MCF 10A (cell line): ENCODE results near the gene SYAP1. TPM values are rescaled to one million over a fixed set of nuclear protein-coding genes. Genes with fewer than 3 reads are reported as not detected.

Experiments
- BruUV-seq: library from RNA; stranded (reverse); fragments of 400-500 nt; replicated peaks from 2 replicates; lab custom pipeline; 2021; lab: Mats Ljungman, UMichigan
- CTCF ChIA-PET: fragments of 300-600 bp; sonication (Branson Sonifier 250); formaldehyde crosslinking; extraction: SDS; loops from one replicate; lab custom pipeline; 2021; ENCODE audit warnings: antibody characterized with exemption, inconsistent platforms; lab: Yijun Ruan, JAX
- POLR2A ChIA-PET: fragments of 300-600, 350-650 bp; sonication (Branson Sonifier 250); formaldehyde crosslinking; extraction: SDS; loops from one replicate; lab custom pipeline; 2020; ENCODE audit warnings: antibody characterized with exemption, inconsistent platforms; lab: Yijun Ruan, JAX
- DNase-seq: peaks from one replicate; pipeline ENCODE4 v3.0.0-alpha.2; 2018; ENCODE audit not compliant: unreplicated experiment
- H3K27ac Mint-ChIP-seq: one replicate; pipeline ENCODE4 v1.8.0; 2022; ENCODE audit warnings: mild to moderate bottlenecking, low read depth, mixed read lengths; ENCODE audit not compliant: unreplicated experiment
- H3K27me3 Mint-ChIP-seq: one replicate; pipeline ENCODE4 v1.8.0; 2022; ENCODE audit warnings: mixed read lengths; ENCODE audit not compliant: insufficient read depth, unreplicated experiment
- H3K36me3 Mint-ChIP-seq: one replicate; pipeline ENCODE4 v1.8.0; 2022; ENCODE audit warnings: mild to moderate bottlenecking, moderate library complexity, mixed read lengths; ENCODE audit not compliant: insufficient read depth, unreplicated experiment
- H3K4me1 Mint-ChIP-seq: one replicate; pipeline ENCODE4 v1.8.0; 2022; ENCODE audit warnings: mixed read lengths; ENCODE audit not compliant: insufficient read depth, unreplicated experiment
- H3K4me3 Mint-ChIP-seq: one replicate; pipeline ENCODE4 v1.8.0; 2022; ENCODE audit warnings: mild to moderate bottlenecking, moderate library complexity, mixed read lengths; ENCODE audit not compliant: unreplicated experiment
- H3K9me3 Mint-ChIP-seq: one replicate; pipeline ENCODE4 v1.8.0; 2022; ENCODE audit warnings: mixed read lengths; ENCODE audit not compliant: unreplicated experiment
- intact Hi-C: fragments of 100-400 bp; cut with micrococcal nuclease; formaldehyde crosslinking; loops from 2 replicates; pipeline ENCODE4 v1.14.1; 2022
- total RNA-seq: library from RNA; stranded (reverse); gene quantifications from 2 replicates; pipeline ENCODE4 v1.2.3, GENCODE V29; 2022
- TF ChIP-seq, protein P1 (sequence below): fragments of 200-600 bp; IDR thresholded peaks from one replicate; pipeline ENCODE4 v1.8.0; 2022; ENCODE audit warnings: antibody characterized with exemption, mild to moderate bottlenecking; ENCODE audit not compliant: unreplicated experiment

The SYAP1 gene
- total RNA-seq, 1 experiment from 2014 or later = 37.0 TPM

DNA sequence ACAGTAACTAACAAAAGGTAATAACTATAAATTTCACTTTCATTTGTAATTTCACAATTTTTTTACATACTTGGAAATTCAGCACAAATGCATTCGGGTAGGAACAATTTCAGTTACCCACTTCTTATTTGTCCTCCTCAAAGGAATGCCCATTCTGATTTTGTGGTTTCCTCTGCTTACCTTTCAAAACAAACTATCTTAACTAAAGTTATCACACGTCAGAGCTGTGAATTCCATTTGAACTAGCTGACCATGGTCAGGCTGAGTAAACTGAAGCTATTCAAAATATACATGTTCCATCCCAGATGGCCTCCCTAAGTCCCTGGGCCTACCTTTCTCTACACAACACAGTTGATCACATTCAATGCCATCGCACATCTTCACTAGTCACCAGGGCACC, 11.4 kb upstream of the SYAP1 start:
- no peaks in the 10 kb centered on the region for H3K4me1 Mint-ChIP-seq
- no TSS peak for BruUV-seq
- no peak for DNase-seq
- no peak overlapping the region for H3K4me3 Mint-ChIP-seq
- H3K27me3 Mint-ChIP-seq = peaks cover 47% of the 10 kb centered on the region
- ChIA-PET POLR2A (interaction anchor here (1.1 kb wide), 1 partner anchor 12 kb away, joined by 4 read pairs; no protein-coding TSS in a partner anchor), CTCF (interaction anchor here (0.5 kb wide), 1 partner anchor 396 kb away, joined by 3 read pairs; no protein-coding TSS in a partner anchor)
- H3K27ac Mint-ChIP-seq = no peak overlapping the region
- intact Hi-C loops = no loop called here
- H3K36me3 Mint-ChIP-seq = peaks cover 15% of the 10 kb centered on the region
- H3K9me3 Mint-ChIP-seq = no peaks in the 10 kb centered on the region
- TF ChIP-seq, protein P1, sequence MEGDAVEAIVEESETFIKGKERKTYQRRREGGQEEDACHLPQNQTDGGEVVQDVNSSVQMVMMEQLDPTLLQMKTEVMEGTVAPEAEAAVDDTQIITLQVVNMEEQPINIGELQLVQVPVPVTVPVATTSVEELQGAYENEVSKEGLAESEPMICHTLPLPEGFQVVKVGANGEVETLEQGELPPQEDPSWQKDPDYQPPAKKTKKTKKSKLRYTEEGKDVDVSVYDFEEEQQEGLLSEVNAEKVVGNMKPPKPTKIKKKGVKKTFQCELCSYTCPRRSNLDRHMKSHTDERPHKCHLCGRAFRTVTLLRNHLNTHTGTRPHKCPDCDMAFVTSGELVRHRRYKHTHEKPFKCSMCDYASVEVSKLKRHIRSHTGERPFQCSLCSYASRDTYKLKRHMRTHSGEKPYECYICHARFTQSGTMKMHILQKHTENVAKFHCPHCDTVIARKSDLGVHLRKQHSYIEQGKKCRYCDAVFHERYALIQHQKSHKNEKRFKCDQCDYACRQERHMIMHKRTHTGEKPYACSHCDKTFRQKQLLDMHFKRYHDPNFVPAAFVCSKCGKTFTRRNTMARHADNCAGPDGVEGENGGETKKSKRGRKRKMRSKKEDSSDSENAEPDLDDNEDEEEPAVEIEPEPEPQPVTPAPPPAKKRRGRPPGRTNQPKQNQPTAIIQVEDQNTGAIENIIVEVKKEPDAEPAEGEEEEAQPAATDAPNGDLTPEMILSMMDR = no peak

DNA sequence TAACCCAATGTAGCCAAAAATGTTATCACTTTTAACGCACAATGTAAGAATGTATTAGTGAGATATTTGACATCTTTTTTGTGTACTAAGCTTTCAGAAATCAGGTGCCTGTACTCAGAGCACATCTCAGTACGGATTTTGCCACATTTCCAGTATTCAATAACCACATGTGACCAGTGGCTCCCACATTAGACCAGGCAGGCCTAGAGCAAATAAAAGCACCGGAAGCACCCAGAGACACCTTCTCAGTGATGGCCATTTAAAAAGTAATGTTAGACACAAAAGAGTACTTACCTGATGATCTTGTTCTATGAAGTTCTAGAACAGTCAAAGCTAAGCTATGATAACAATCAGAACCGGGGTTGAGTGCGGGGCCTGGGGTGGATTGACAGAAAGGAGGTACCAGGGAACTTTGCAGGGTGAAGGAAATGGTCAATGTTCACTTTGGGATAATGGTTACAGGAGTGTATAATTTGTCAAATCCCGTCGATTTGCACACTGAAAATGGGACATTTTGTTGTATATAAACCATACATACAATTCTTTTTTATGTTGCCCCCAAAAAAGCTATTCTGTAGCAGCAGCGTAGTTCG, 8.1 kb upstream of the SYAP1 start:
- Mint-ChIP-seq H3K27me3 (peaks cover 48% of the 10 kb centered on the region), H3K4me1 (no peaks in the 10 kb centered on the region), H3K27ac (peak overlapping the region; percentile 32), H3K9me3 (no peaks in the 10 kb centered on the region), H3K36me3 (peaks cover 9% of the 10 kb centered on the region), H3K4me3 (peak overlapping the region; percentile 86)
- ChIA-PET CTCF (interaction anchor here (0.5 to 2.1 kb wide), 4 partner anchors 15 to 1095 kb away, joined by 3 to 15 read pairs (median 4); no protein-coding TSS in a partner anchor), POLR2A (interaction anchor here (0.9 to 1.1 kb wide), 2 partner anchors 9 to 77 kb away, joined by 3 read pairs; no protein-coding TSS in a partner anchor)
- DNase-seq = no peak
- BruUV-seq = TSS peak; percentile 36
- intact Hi-C loops = no loop called here
- TF ChIP-seq, protein P1 = no peak

DNA sequence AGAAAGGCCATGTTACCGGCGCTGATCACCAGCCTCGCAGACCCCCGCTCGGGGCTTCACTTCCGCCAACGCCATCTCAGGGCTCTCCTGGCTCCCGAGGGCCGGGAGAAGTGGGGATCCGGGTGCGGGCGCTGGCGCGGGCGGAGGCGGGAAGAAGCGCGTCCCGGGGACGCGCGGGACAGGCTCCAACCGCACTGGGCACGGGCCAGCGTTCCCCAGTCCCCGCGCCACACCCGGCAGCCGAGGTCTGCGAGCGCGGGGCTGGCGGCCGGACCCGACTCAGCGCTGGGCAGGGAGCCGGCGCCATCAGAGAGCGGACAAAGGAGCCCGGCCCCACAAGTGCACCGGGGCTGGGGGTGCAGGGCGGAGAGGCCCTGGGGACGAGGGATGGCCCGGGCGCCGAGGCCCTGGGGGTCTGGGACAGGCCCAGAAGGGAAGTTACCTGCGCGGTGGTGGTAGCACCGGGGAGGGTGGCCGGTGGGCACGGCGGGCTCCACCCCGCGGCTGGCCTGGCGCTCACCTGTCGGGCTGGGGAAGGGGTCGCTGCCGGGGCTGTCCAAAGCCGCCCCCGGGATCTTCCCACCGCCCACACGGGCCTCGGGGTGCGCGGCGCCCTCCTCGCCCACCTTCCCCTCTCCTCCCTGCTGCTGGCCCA, 7.4 kb upstream of the SYAP1 start:
- H3K4me3 Mint-ChIP-seq = peak overlapping the region; percentile 86
- TF ChIP-seq, protein P1 = no peak
- H3K27ac Mint-ChIP-seq = peak overlapping the region; percentile 63
- POLR2A ChIA-PET = interaction anchor here (0.6 to 1.4 kb wide), 6 partner anchors 9 to 1038 kb away, joined by 3 to 7 read pairs (median 3); no protein-coding TSS in a partner anchor
- no peaks in the 10 kb centered on the region for H3K9me3 Mint-ChIP-seq
- no TSS peak for BruUV-seq
- DNase-seq = peak; percentile 5
- intact Hi-C loops = no loop called here
- CTCF ChIA-PET = interaction anchor here (0.5 to 0.6 kb wide), 2 partner anchors 27 to 1035 kb away, joined by 4 to 7 read pairs; no protein-coding TSS in a partner anchor
- peaks cover 9% of the 10 kb centered on the region for H3K36me3 Mint-ChIP-seq
- peaks cover 48% of the 10 kb centered on the region for H3K27me3 Mint-ChIP-seq
- H3K4me1 Mint-ChIP-seq = no peaks in the 10 kb centered on the region
